HCEC 1CT (cell line): ENCODE measurements around the gene SYPL2.
A peak's percentile ranks its signal among the peaks of the same experiment; 100 is the strongest.

Experiments used
- DNase-seq: peaks from one replicate; pipeline ENCODE4 v3.0.0-alpha.2; 2017

The SYPL2 gene

GRCh38 chr1:109493227-109493626, 26.9 kb downstream of the SYPL2 start:
- no peak for DNase-seq

DNA sequence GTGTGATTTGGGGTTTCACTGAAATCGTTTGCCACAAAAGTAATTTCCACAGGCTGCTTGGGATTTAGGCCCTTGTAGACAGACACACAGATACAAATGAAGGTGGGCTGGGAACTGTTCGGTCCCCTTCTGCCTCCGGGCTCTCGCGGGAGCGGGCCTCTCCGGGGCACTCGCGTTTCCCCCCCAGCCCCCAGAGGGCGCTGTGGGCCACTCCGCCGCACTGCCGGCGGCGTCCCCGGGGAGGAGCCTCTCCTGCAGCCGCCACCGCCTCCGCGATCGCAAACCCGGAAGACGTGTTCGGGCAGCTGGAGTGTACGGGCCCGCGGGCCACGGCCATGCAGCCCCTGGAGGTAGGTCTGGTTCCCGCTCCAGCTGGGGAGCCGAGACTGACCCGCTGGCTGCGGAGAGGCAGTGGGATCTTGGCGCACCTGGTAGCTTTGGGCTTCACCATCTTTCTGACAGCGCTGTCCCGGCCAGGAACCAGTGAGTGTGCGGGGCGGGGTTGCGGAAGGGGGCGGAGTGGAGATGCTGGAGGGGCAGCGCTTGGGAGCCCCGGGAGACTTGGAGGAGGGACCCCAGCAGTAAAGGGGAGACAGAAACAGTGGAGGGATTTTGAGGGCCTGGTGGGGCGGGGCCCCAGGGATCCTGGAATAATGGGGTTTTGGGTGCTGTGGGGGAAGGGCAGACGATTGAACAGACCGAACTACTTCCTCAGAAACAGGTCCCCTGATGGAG, 27.6 kb downstream of the SYPL2 start, which contains the start of gene CYB561D1:
Gene CYB561D1 (plus strand): TSS at position 290 of the 735 bp plus-strand sequence. CDS start 46 bp downstream, at position 336.
- peak; percentile 78 for DNase-seq

DNA sequence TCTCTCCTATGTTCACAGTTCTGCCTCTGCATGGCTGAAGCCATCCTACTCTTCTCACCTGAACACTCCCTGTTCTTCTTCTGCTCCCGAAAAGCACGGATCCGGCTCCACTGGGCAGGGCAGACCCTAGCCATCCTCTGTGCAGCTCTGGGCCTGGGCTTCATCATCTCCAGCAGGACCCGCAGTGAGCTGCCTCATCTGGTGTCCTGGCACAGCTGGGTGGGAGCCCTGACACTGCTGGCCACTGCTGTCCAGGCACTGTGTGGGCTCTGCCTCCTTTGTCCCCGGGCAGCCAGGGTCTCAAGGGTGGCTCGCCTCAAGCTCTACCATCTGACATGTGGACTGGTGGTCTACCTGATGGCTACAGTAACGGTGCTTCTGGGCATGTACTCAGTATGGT, 29.4 kb downstream of the SYPL2 start:
- no peak for DNase-seq

- DNase-seq: no peak
Measured at GRCh38 chr1:109497449-109498160, 31.3 kb downstream of the SYPL2 start.

DNA sequence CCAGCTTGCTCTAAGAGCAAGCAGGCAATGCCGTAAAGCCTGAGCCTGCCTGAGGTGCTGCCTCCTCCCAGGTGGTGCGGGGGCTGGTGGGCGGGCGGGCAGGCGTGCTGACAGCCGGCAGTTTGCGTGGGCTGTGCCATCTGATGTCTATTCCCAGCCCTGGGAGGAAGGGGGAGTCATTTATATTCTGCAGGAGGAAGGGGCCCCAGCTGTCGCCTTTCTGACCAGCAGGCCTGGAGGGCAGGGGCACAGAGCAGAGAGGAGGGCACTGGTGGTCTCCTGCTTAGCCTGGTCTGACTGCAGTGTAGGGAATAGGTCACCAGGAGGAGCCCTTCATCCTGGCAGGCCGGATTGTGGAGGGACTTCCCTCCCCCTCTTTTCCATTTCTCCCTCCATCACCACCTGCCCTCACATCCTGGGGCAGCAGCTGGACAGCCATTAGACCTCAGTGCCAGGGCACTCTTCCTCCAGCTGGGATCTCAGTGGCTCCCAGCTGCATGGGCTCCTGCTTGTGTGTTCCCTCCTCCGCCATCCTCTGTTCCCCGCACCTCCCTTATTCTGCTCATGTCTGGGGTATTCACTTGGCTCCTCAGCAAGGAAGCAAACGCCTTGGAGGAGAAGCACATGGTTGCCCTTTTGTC, 31.9 kb downstream of the SYPL2 start:
- peak; percentile 36 for DNase-seq

DNA sequence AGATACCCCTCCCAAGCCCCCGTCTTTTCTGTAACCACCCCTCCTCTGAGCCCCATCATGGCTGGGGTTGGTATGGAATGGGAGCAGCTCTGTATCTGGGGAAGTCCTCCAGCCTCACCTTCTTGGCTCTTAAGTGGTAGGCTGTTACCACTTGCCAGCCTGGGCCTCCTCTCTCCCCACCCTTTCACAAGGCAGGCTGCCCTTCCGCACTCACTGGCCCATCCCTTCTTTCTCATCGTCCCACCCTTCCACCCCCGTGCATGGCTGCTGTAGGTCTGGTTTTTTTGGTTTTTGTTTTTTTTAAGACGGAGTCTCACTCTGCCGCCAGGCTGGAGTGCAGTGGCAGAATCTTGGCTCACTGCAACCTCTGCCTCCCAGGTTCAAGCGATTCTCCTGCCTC, 32.7 kb downstream of the SYPL2 start:
- DNase-seq: no peak

- peak; percentile 37 for DNase-seq
Measured at GRCh38 chr1:109499661-109500536, 33.6 kb downstream of the SYPL2 start.

DNA sequence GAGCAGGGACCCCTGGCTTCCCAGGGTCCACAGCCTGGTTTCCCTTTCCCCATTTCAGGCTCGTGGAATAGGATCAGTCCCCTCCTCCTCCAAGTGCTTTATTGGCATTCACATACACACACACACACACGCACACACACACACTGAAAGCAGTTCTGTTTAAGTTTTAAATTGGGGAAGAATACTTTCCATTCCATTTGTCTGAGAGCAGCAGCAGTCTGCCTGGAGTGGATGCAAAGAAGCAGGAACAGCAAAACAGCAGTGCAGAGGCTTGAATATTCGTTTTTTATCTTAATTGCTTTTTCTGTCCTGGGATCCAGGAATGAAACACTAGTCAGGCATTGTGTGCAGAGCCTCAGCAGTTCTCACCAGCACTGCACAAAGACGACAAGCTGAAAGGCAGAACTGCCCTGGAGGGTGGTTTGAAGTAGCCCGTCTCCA, 34.6 kb downstream of the SYPL2 start:
- no peak for DNase-seq

GRCh38 chr1:109501644-109502363, 35.5 kb downstream of the SYPL2 start:
- no peak for DNase-seq

- DNase-seq: no peak
Measured at GRCh38 chr1:109502364-109502851, 36.1 kb downstream of the SYPL2 start.

DNA sequence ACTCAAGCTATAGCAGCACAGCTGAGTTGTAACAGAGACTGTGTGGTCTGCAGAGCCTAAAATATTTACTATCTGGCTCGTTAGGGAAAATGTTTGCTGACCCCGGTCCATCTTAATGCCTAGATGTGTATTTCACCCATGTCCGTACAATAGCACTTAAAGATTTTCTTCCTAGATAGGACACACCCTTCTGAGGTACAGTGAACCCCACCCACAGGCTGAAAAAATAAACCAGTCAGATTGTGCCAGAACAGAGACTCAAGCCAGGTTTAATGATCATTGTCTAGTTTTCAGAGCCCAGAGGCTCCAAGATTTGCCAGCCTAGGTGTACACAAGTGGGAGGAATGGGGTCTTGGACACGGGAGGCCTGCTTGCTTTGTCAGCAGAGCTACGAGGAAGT, 37.6 kb downstream of the SYPL2 start:
- no peak for DNase-seq

DNA sequence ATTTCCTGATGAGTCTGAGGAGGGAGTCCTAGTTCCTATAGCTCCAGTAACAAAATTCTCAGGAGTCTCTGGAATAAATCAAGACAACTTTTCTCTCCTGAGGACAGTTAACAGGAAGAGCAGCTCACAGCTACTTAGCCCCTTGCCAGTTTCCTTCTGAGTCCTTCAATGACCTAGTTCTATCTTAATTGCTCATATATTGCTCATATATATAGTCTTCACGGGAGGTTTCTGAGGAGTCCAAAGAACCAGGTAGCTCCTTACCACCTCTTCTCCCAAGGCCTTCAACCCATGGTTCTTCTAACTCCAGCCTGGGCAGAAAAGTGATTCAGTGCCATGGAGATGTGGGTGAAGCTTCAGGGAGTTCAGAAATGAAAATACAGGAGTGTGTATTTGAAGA, 38.6 kb downstream of the SYPL2 start:
- no peak for DNase-seq

- no peak for DNase-seq
Measured at GRCh38 chr1:109508001-109508872, 41.9 kb downstream of the SYPL2 start.

GRCh38 chr1:109508873-109509175, 42.5 kb downstream of the SYPL2 start:
- no peak for DNase-seq

DNA sequence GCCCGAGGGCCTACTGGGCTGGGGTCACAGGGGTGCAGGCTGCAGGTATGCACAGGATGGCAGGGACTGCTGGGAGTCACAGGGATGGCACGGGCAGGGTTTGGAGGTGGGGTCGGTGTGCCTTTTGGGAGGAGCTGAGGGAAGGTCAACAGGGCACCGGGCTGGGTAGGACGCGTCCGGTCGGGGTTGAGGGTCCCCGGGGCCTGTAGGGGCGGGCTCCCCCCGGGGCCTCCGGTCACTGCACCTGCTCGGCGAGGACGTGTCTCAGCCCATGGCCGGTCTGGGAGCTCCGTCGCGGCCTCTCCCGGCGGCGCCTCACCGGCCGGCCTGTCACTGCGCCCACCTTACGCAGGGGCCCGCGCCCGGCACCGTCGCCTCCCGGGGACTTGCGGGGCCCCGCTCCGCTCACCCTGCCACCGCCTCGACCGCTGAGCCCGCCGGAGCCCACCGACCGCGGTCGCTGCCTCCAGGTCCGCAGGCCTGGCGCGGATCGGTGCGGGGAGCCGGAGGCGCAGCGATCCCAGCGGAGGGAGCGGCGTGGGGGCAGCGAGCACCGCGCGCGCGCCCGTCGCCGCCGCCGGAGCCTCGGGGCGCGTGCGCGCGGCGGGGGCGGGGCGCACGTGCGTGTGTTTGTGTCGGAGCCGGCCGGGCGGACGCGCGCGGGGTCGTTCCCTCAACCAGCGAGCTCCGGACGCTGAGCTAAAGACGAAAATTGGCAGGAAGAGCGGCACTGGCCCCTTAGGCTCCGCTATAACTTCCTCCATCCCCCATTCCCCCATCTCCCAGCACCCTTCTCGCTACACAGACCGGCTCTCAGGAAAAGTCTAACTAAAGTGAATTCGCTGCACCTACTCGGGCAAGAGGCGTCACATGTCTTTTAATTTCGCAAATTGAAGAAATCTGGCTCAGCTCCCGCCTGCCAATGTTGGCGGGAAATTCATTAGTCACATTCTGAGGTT, 43.1 kb downstream of the SYPL2 start, which contains the start of gene AMIGO1:
Gene AMIGO1 (minus strand): TSS at position 552 of the 959 bp plus-strand sequence. CDS start 815 bp downstream, outside the sequence.
- DNase-seq: peak; percentile 20

GRCh38 chr1:109513110-109513710, 46.9 kb downstream of the SYPL2 start:
- DNase-seq: no peak

- DNase-seq: no peak
Measured at GRCh38 chr1:109514846-109515245, 48.5 kb downstream of the SYPL2 start.

DNA sequence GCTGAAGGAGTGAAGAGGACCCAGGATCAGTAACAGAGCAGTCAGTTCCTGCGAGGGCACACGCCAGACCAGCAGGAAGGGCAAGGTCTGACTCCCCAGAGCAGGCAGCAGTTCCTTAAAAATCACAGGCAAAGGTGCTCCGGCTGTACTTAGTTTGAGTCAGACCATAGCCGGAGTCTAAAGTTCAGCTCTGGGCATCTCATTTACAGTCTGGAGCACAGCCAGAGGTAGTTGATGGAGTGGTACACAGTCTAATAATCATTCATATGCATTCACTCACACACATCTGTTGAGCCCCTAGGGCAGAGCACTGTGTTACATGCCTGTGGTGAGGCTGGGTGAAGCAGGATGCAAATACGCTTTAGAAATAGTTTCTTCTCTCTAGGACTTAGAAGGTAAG, 50.5 kb downstream of the SYPL2 start:
- DNase-seq: no peak

- DNase-seq: no peak
Measured at GRCh38 chr1:109517337-109517736, 51.0 kb downstream of the SYPL2 start.
